Measurements from ENCODE around the gene TSC22D4. TPM values are rescaled to one million over a fixed set of nuclear protein-coding genes. Genes with fewer than 3 reads are reported as not detected.
A peak's percentile ranks its signal among the peaks of the same experiment; 100 is the strongest.
"Not testable (repeated sequence)": the region's sequence is repeated elsewhere in the genome, so short reads cannot be mapped to it uniquely, and the experiment has no call there.

Gene TSC22D4
- total RNA-seq = 39.8 TPM

- H3K4me1 ChIP-seq (ENCODE audit: insufficient read depth, low read length) = peaks cover 50% of the 10 kb centered on the region
- peak within 1 kb of the TSS; percentile 91 for H3K4me3 ChIP-seq (ENCODE audit: low read length)
- no peaks in the 10 kb centered on the region for H3K9me3 ChIP-seq (ENCODE audit: low read depth, low read length)
- H3K27me3 ChIP-seq (ENCODE audit: insufficient read depth, low read length) = no peaks in the 10 kb centered on the region
Measured at GRCh38 chr7:100478958-100479660, at the start of gene TSC22D4. TSS of gene TSC22D4 (minus strand) at chr7:100479214. CDS start at chr7:100478038, 1,176 bp downstream.

GRCh38 chr7:100528108-100528866, 49.3 kb upstream of the TSC22D4 start:
- not testable (repeated sequence) for H3K4me3 ChIP-seq (ENCODE audit: low read length); H3K4me1 ChIP-seq (ENCODE audit: insufficient read depth, low read length); H3K27me3 ChIP-seq (ENCODE audit: insufficient read depth, low read length); H3K9me3 ChIP-seq (ENCODE audit: low read depth, low read length)

GRCh38 chr7:100523192-100523591, 44.2 kb upstream of the TSC22D4 start:
- not testable (repeated sequence) for H3K9me3 ChIP-seq (ENCODE audit: low read depth, low read length); H3K4me1 ChIP-seq (ENCODE audit: insufficient read depth, low read length); H3K27me3 ChIP-seq (ENCODE audit: insufficient read depth, low read length); H3K4me3 ChIP-seq (ENCODE audit: low read length)

GRCh38 chr7:100521909-100522593, 43.0 kb upstream of the TSC22D4 start:
- H3K4me3 ChIP-seq (ENCODE audit: low read length); H3K9me3 ChIP-seq (ENCODE audit: low read depth, low read length); H3K4me1 ChIP-seq (ENCODE audit: insufficient read depth, low read length); H3K27me3 ChIP-seq (ENCODE audit: insufficient read depth, low read length): not testable (repeated sequence)

- peaks cover 14% of the 10 kb centered on the region for H3K4me1 ChIP-seq (ENCODE audit: insufficient read depth, low read length)
- H3K9me3 ChIP-seq (ENCODE audit: low read depth, low read length) = no peaks in the 10 kb centered on the region
- H3K27me3 ChIP-seq (ENCODE audit: insufficient read depth, low read length) = no peaks in the 10 kb centered on the region
- no peak overlapping the region for H3K4me3 ChIP-seq (ENCODE audit: low read length)
Measured at GRCh38 chr7:100521076-100521475, 42.1 kb upstream of the TSC22D4 start.

- H3K4me1 ChIP-seq (ENCODE audit: insufficient read depth, low read length) = peaks cover 23% of the 10 kb centered on the region
- no peaks in the 10 kb centered on the region for H3K27me3 ChIP-seq (ENCODE audit: insufficient read depth, low read length)
- no peaks in the 10 kb centered on the region for H3K9me3 ChIP-seq (ENCODE audit: low read depth, low read length)
- H3K4me3 ChIP-seq (ENCODE audit: low read length) = no peak overlapping the region
Measured at GRCh38 chr7:100520138-100520537, 41.1 kb upstream of the TSC22D4 start.

GRCh38 chr7:100519580-100519979, 40.6 kb upstream of the TSC22D4 start:
- no peaks in the 10 kb centered on the region for H3K9me3 ChIP-seq (ENCODE audit: low read depth, low read length)
- no peak overlapping the region for H3K4me3 ChIP-seq (ENCODE audit: low read length)
- H3K4me1 ChIP-seq (ENCODE audit: insufficient read depth, low read length) = peaks cover 27% of the 10 kb centered on the region
- no peaks in the 10 kb centered on the region for H3K27me3 ChIP-seq (ENCODE audit: insufficient read depth, low read length)

- H3K4me1 ChIP-seq (ENCODE audit: insufficient read depth, low read length) = peaks cover 27% of the 10 kb centered on the region
- no peak overlapping the region for H3K4me3 ChIP-seq (ENCODE audit: low read length)
- no peaks in the 10 kb centered on the region for H3K27me3 ChIP-seq (ENCODE audit: insufficient read depth, low read length)
- H3K9me3 ChIP-seq (ENCODE audit: low read depth, low read length) = no peaks in the 10 kb centered on the region
Measured at GRCh38 chr7:100517305-100517704, 38.3 kb upstream of the TSC22D4 start.

GRCh38 chr7:100516135-100516812, 37.3 kb upstream of the TSC22D4 start:
- H3K27me3 ChIP-seq (ENCODE audit: insufficient read depth, low read length) = no peaks in the 10 kb centered on the region
- no peaks in the 10 kb centered on the region for H3K9me3 ChIP-seq (ENCODE audit: low read depth, low read length)
- H3K4me1 ChIP-seq (ENCODE audit: insufficient read depth, low read length) = peaks cover 27% of the 10 kb centered on the region
- no peak overlapping the region for H3K4me3 ChIP-seq (ENCODE audit: low read length)

- Histone ChIP-seq H3K9me3 (ENCODE audit: low read depth, low read length) (no peaks in the 10 kb centered on the region), H3K4me3 (ENCODE audit: low read length) (no peak overlapping the region), H3K4me1 (ENCODE audit: insufficient read depth, low read length) (peaks cover 27% of the 10 kb centered on the region), H3K27me3 (ENCODE audit: insufficient read depth, low read length) (no peaks in the 10 kb centered on the region)
Measured at GRCh38 chr7:100515072-100515532, 36.1 kb upstream of the TSC22D4 start.

GRCh38 chr7:100513212-100513810, 34.3 kb upstream of the TSC22D4 start:
- Histone ChIP-seq H3K4me1 (ENCODE audit: insufficient read depth, low read length) (peaks cover 27% of the 10 kb centered on the region), H3K27me3 (ENCODE audit: insufficient read depth, low read length) (no peaks in the 10 kb centered on the region), H3K4me3 (ENCODE audit: low read length) (no peak overlapping the region), H3K9me3 (ENCODE audit: low read depth, low read length) (no peaks in the 10 kb centered on the region)

- Histone ChIP-seq H3K27me3 (ENCODE audit: insufficient read depth, low read length) (no peaks in the 10 kb centered on the region), H3K9me3 (ENCODE audit: low read depth, low read length) (no peaks in the 10 kb centered on the region), H3K4me1 (ENCODE audit: insufficient read depth, low read length) (peaks cover 8% of the 10 kb centered on the region), H3K4me3 (ENCODE audit: low read length) (no peak overlapping the region)
Measured at GRCh38 chr7:100510437-100511239, 31.6 kb upstream of the TSC22D4 start.

GRCh38 chr7:100509231-100509630, 30.2 kb upstream of the TSC22D4 start:
- Histone ChIP-seq H3K9me3 (ENCODE audit: low read depth, low read length) (no peaks in the 10 kb centered on the region), H3K27me3 (ENCODE audit: insufficient read depth, low read length) (no peaks in the 10 kb centered on the region), H3K4me3 (ENCODE audit: low read length) (no peak overlapping the region), H3K4me1 (ENCODE audit: insufficient read depth, low read length) (no peaks in the 10 kb centered on the region)

- no peak overlapping the region for H3K4me3 ChIP-seq (ENCODE audit: low read length)
- H3K4me1 ChIP-seq (ENCODE audit: insufficient read depth, low read length) = no peaks in the 10 kb centered on the region
- H3K27me3 ChIP-seq (ENCODE audit: insufficient read depth, low read length) = no peaks in the 10 kb centered on the region
- H3K9me3 ChIP-seq (ENCODE audit: low read depth, low read length) = no peaks in the 10 kb centered on the region
Measured at GRCh38 chr7:100506356-100506923, 27.4 kb upstream of the TSC22D4 start.
